OCI-M1 (cell line): ENCODE results near the gene CCND1.
"Not testable (repeated sequence)": the region's sequence is repeated elsewhere in the genome, so short reads cannot be mapped to it uniquely, and the experiment has no call there.

Source experiments
- DNase-seq: peaks from one replicate; lab custom pipeline; 2025; lab: John Stamatoyannopoulos, UW

CCND1 gene

GRCh38 chr11:69618237-69618636 is 22.7 kb upstream of the CCND1 start:
- DNase-seq: no peak

- no peak for DNase-seq
Measured at GRCh38 chr11:69620683-69621290, 20.2 kb upstream of the CCND1 start.

GRCh38 chr11:69622097-69622681 is 18.8 kb upstream of the CCND1 start:
- not testable (repeated sequence) for DNase-seq

DNA sequence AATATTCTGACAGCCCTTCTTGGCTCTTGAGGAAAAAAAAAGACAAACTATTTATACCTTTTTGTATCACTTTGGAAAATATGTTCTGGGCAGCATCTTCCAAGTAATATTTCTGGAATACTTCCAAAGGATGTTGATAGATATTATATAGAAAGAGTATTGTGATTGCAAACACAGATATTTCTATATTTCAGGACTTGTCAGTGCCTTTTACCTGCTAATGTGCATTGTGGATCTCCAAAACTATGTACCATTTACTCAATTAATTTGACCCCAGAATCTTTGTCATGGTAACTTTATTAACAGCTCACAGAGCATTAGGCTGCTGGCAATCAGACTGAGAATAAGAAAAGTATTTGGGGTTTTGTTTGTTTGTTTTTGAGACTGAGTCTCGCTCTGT is 16.7 kb upstream of the CCND1 start:
- no peak for DNase-seq

DNA sequence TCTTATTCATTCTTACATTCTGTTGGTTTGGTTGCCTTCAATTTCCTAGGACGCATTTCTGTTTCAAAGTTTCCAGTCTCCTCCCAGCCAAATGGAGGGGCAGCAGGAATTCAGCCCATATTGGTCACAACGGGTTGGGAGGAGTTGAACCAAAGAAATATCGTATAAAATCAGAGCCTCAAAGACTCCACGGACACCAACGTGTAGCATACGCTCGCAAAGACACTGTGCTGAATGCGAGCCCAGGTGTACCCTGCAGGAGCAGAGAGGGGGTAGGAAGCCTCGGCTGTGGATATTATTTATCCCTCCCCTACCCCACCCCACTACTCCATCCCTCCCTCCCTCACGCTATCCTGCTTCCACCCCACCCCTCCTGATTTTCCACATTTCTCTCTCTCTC is 15.5 kb upstream of the CCND1 start:
- DNase-seq: no peak

DNA sequence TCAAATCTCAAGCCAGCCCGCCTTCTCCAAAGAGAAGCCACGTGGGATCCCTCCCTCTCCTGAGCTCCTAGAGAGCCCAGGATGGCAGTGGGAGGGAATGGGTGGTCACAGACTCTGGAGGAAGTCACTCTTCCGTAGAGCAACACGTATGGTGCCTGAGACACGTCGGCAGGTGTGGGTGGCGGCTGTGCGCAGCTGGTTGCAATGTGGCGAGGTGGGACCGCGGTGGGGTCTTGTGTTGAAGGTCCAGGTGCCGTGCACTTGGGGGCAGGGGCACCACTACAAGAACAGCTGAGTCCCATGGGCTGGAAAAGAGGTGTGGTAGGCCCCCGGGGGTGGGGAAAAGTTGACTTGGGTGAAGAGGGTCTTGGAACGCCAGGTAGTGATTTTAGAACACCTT is 13.4 kb upstream of the CCND1 start:
- DNase-seq: no peak

DNA sequence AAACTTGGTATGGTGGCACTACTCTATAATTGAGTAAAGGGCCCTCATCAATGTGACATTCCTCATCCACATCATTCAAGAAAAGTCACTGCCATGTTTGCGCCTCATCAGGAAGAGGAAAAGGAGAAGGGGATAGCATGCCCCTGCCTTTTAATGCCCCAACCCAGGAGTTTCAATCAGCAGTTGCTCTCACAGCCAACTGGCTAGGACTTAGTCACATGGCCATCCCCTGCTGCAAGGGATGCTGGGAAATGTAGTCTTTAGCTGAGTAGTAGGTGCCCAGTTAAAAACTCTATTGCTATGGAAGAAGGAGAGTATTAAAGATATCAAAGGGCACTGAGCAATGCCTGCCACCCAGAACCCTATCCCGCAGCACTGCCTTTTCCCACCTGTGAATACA is 10.9 kb upstream of the CCND1 start:
- DNase-seq: peak; percentile 74

DNA sequence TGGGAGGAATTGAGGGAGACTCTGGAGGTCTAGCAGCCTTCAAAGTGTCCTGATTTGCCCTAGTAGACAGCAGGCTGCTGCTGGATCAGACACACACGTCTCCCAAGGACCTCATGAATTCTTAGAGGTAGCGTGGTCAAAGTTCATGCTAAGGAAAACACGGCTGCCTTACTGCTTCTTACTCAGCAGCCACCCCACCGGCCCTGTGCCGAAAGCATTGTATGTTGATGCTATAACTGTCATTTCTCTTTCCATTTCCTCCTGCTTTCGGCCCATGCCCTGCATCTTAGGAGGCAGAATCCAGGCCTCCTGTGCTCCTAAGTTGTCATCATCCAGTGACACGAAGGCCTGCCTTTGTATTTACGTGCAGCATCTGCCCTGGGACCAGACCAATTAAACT is 10.5 kb upstream of the CCND1 start:
- no peak for DNase-seq

DNA sequence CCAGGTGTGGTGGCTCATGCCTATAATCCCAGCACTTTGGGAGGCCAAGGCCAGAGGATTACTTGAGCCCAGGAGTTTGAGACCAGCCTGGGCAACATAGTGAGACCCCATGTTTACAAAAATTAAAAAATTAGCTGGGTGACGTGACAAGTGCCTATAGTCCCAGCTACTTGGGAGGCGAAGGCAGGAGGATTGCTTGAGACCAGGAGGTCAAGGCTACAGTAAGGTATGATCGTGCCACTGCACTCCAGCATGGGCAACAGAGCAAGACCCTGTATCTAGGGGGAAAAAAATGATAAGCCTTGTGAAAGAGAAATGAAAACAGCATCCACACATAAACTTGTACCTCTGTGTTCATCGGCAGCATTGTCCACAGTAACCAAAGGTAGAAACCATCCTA is 8.1 kb upstream of the CCND1 start:
- DNase-seq: no peak

GRCh38 chr11:69634069-69634468 is 6.9 kb upstream of the CCND1 start:
- DNase-seq: no peak

DNA sequence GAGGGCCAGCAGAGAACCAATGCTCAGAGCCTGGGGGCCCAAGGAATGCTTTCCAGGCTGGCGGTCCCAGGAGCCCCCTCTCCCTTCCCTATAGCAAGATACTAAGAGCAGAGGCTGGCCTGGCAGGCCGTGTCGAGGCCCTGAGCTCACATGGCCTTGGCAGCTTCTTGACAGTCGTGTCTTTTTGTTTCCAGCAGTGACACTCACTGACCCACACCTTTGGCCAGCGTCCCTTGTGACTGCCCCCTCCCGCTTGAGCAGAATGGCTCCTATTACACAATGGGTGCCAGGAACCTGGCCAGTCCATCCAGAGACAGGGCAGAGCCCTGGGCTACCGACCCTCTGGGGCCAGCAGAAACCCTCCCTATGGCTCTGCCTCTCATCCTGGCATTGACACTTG is 6.4 kb upstream of the CCND1 start:
- no peak for DNase-seq

GRCh38 chr11:69635195-69635594 is 5.8 kb upstream of the CCND1 start:
- DNase-seq: no peak

DNA sequence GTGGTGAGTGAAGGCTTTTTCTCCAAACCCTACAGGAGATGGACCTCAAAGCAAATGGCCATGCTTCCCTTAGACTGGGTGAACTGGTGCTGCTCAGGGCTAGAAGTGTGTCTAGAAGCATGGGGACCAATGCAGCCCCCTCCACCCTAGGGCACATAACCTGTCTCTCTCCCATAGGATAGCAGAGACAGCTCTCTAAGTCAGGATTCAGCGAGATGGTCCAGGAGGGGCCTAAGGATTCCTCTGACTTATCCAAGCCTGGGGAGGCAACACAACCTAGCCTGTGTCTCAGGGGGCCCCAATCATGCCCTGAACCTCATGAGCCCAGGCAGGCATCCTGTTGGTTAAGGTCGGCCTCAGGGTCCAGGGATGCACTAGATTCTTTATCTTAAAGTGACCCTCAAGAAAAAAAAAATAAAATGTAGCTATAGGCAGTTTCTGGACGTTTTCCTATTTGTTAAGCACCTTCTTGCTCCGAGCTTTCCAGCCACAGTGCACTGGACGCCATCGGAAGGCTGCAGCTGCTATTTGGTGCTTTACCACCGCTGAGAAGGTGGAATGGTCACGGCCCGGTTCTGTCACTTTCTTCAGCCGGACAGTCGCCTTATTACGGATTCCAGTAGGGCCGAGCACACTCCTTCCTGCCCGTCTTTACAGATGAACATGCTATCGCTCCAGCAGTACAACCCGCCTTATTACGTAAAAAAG is 5.0 kb upstream of the CCND1 start:
- DNase-seq: no peak

DNA sequence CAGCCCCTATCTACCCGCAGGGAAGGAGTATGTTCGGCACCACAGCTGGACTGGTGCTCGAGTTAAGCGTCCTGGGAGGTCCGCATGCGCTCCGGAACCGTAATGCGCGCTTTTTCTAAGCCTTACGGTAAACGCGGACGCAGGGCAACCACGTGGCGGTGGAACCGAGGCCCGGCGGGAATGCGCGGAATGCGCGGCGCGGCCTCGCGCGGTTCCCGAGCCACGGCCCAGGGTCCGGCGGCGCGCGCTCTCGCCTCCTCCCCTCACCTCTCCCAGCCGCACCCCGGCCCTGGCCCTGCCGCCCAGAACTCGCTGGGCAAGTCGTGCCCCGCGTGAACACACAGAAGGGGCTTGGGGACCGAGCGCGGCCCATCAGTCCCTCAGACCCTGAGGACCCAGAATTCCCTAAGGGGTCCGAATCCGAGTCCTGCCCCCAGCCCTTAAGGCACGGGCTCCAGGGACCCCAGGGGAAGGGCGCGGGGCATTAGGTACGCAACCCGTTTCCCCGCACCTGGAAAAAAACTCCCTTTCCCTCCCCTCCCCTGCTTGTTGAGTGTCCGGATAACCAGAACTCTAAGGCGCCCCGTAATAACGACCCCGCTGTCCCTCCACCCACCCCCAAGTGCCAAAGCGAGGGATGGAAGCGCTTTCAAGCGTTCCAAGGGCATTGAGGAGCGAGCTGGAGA is 4.3 kb upstream of the CCND1 start:
- DNase-seq: no peak

DNA sequence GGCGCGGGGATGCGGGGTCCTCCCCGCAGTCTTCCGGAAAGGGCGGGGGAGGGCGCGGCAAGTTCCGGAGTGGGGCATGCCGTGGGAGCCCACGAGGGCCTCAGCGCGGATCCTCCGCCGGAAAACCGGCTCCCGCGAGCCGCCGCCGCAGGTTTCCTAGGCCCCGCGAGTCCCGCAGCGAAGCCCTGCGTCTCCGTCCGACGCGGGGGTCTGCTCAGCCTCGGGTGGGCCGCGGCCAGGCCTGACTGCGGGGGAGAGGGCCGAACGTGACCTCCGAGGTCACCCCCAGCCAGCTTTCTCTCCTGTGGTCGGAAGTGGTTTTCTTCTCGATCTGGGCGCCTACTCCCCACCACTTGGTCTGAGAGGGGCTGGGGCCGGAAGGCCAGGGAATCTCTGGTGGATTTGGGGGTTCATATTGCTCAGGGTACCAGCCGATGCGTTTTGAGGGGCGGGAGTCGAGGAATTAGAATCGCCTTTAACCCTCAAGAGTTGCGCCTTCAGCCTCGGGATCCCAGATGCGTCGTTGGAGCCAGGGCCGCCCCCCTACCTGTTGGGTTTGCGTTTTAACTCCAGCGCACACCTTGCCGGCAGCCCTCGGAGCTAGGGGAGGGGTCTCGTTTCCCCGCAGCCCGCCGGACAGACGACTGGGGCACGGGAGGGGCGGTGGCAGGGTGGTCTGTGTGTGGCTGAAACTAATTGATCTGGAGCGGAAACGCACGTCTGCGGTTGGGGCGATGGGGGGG is 3.6 kb upstream of the CCND1 start:
- DNase-seq: no peak

GRCh38 chr11:69637941-69638871 is 2.8 kb upstream of the CCND1 start:
- peak; percentile 94 for DNase-seq

GRCh38 chr11:69638941-69639681 is 1.8 kb upstream of the CCND1 start:
- peak; percentile 100 for DNase-seq

DNA sequence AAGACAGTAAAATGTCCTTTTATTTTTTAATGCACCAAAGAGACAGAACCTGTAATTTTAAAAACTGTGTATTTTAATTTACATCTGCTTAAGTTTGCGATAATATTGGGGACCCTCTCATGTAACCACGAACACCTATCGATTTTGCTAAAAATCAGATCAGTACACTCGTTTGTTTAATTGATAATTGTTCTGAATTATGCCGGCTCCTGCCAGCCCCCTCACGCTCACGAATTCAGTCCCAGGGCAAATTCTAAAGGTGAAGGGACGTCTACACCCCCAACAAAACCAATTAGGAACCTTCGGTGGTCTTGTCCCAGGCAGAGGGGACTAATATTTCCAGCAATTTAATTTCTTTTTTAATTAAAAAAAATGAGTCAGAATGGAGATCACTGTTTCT is 1.1 kb upstream of the CCND1 start:
- DNase-seq: peak; percentile 75

DNA sequence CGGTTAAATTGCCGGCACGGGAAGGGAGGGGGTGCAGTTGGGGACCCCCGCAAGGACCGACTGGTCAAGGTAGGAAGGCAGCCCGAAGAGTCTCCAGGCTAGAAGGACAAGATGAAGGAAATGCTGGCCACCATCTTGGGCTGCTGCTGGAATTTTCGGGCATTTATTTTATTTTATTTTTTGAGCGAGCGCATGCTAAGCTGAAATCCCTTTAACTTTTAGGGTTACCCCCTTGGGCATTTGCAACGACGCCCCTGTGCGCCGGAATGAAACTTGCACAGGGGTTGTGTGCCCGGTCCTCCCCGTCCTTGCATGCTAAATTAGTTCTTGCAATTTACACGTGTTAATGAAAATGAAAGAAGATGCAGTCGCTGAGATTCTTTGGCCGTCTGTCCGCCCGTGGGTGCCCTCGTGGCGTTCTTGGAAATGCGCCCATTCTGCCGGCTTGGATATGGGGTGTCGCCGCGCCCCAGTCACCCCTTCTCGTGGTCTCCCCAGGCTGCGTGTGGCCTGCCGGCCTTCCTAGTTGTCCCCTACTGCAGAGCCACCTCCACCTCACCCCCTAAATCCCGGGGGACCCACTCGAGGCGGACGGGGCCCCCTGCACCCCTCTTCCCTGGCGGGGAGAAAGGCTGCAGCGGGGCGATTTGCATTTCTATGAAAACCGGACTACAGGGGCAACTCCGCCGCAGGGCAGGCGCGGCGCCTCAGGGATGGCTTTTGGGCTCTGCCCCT is 529 bp upstream of the CCND1 start:
- peak; percentile 84 for DNase-seq
